Erythroblast (primary cell): ENCODE measurements around the gene PYGO2.
"Not testable (repeated sequence)": the region's sequence is repeated elsewhere in the genome, so short reads cannot be mapped to it uniquely, and the experiment has no call there.

Experiments
- DNase-seq, 2 experiments: peaks; one replicate each; lab custom pipeline; 2025; lab: John Stamatoyannopoulos, UW
- GATA1 ChIP-seq: IDR thresholded peaks from 2 replicates; pipeline ENCODE4 v1.6.1; 2011; ENCODE audit warnings: low read depth, mild to moderate bottlenecking, control low read depth, low read length, moderate library complexity
- POLR2A ChIP-seq: IDR thresholded peaks from 2 replicates; pipeline ENCODE4 v1.6.1; 2011; ENCODE audit warnings: mild to moderate bottlenecking, low read length

Gene PYGO2

GRCh38 chr1:154994269-154994587, 32.6 kb upstream of the PYGO2 start:
- DNase-seq = no peak
- TF ChIP-seq GATA1 = no peak
- TF ChIP-seq POLR2A = no peak

- no peak for TF ChIP-seq POLR2A
- TF ChIP-seq GATA1 = no peak
- no peak for DNase-seq
Observed at GRCh38 chr1:154993572-154994268, 32.1 kb upstream of the PYGO2 start, which contains the start of gene LENEP. Gene LENEP, plus strand, starts transcription at chr1:154993586. Its CDS starts 22 bp downstream, at chr1:154993608.

- no peak for TF ChIP-seq POLR2A
- DNase-seq = peak in 1 of 2 experiments; percentile 40
Observed at GRCh38 chr1:154992721-154993571, 31.4 kb upstream of the PYGO2 start.

GRCh38 chr1:154990276-154990675, 28.7 kb upstream of the PYGO2 start:
- DNase-seq = no peak
- TF ChIP-seq POLR2A = no peak
- no peak for TF ChIP-seq GATA1

GRCh38 chr1:154989195-154989860, 27.7 kb upstream of the PYGO2 start:
- no peak for TF ChIP-seq POLR2A
- no peak for TF ChIP-seq GATA1
- DNase-seq = no peak

GRCh38 chr1:154988058-154988954, 26.7 kb upstream of the PYGO2 start:
- TF ChIP-seq POLR2A (no peak), GATA1 (no peak)
- peak; percentile 43 to 57 for DNase-seq

- DNase-seq = no peak
- TF ChIP-seq POLR2A (no peak), GATA1 (no peak)
Observed at GRCh38 chr1:154987326-154987725, 25.7 kb upstream of the PYGO2 start.

GRCh38 chr1:154986736-154987135, 25.2 kb upstream of the PYGO2 start:
- not testable (repeated sequence) for DNase-seq

GRCh38 chr1:154983776-154984466, 22.3 kb upstream of the PYGO2 start:
- no peak for TF ChIP-seq GATA1
- no peak for TF ChIP-seq POLR2A
- DNase-seq = no peak

GRCh38 chr1:154982897-154983648, 21.5 kb upstream of the PYGO2 start, which contains the start of gene FLAD1:
Gene FLAD1, plus strand, starts transcription at chr1:154983344. Its CDS starts 351 bp downstream, at chr1:154983695.
- peak; percentile 99 for DNase-seq
- TF ChIP-seq GATA1 (no peak), POLR2A (peak; percentile 67)

GRCh38 chr1:154982341-154982740, 20.8 kb upstream of the PYGO2 start:
- DNase-seq = no peak
- no peak for TF ChIP-seq GATA1
- no peak for TF ChIP-seq POLR2A

GRCh38 chr1:154978360-154978759, 16.8 kb upstream of the PYGO2 start:
- TF ChIP-seq POLR2A (no peak), GATA1 (no peak)
- no peak for DNase-seq

GRCh38 chr1:154977762-154978161, 16.2 kb upstream of the PYGO2 start:
- DNase-seq = not testable (repeated sequence)
